ENCODE data around the gene SPATA13.

SPATA13 gene

DNA sequence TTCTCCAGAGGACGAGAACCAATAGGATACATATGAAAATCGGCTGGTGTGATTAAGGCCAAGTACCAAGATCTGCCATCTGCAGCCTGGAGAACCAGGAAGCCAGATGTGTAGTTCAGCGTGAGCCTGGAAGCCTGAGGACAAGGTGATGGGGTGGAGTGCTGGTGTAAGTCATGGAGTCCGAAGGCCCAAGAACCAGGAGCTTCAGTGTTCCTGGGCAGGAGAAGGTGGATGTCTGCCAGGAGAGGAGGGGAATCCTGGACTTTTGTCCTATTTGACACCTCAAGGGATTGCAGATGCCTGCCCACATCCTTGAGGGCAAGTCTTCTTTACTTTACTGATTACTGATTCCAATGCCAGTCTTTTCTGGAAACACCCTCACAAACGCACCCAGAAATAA is 71.5 kb downstream of the SPATA13 start:
- DNase-seq (ENCODE audit: extremely low spot score), result no peak
- ChIA-PET POLR2A (no interaction called here), CTCF (interaction anchor here (1.6 to 4.5 kb wide), 6 partner anchors 13 to 272 kb away, joined by 3 to 32 read pairs (median 5); no protein-coding TSS in a partner anchor)
- TF ChIP-seq, protein P1, sequence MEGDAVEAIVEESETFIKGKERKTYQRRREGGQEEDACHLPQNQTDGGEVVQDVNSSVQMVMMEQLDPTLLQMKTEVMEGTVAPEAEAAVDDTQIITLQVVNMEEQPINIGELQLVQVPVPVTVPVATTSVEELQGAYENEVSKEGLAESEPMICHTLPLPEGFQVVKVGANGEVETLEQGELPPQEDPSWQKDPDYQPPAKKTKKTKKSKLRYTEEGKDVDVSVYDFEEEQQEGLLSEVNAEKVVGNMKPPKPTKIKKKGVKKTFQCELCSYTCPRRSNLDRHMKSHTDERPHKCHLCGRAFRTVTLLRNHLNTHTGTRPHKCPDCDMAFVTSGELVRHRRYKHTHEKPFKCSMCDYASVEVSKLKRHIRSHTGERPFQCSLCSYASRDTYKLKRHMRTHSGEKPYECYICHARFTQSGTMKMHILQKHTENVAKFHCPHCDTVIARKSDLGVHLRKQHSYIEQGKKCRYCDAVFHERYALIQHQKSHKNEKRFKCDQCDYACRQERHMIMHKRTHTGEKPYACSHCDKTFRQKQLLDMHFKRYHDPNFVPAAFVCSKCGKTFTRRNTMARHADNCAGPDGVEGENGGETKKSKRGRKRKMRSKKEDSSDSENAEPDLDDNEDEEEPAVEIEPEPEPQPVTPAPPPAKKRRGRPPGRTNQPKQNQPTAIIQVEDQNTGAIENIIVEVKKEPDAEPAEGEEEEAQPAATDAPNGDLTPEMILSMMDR (IDR thresholded peaks at IDR 0.05; ENCODE audit: control extremely low read depth, extremely low read depth, low read depth, missing control alignments), result no peak

DNA sequence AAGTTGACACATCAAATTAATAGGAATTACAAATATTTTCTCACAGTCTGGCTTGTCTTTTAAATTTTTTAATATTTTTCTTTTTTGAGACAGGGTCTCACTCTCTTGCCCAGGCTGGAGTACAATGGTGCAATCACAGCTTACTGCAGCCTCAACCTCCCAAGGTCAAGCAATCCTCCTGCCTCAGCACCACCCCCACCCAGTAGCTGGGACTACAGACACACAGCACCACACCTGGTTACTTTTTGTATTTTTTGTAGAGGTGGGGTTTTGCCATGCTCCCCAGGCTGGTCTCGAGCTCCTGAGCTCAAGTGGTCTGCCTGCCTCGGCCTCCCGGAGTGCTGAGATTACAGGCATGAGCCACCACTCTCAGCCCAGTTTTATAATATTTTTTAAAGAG is 72.0 kb downstream of the SPATA13 start:
- ChIA-PET CTCF (interaction anchor here (1.1 to 1.9 kb wide), 4 partner anchors 13 to 314 kb away, joined by 3 to 6 read pairs (median 4); no protein-coding TSS in a partner anchor), POLR2A (no interaction called here)
- no peak for DNase-seq (ENCODE audit: extremely low spot score)
- TF ChIP-seq, protein P1 (IDR thresholded peaks at IDR 0.05; ENCODE audit: control extremely low read depth, extremely low read depth, low read depth, missing control alignments), result peak; percentile 4

DNA sequence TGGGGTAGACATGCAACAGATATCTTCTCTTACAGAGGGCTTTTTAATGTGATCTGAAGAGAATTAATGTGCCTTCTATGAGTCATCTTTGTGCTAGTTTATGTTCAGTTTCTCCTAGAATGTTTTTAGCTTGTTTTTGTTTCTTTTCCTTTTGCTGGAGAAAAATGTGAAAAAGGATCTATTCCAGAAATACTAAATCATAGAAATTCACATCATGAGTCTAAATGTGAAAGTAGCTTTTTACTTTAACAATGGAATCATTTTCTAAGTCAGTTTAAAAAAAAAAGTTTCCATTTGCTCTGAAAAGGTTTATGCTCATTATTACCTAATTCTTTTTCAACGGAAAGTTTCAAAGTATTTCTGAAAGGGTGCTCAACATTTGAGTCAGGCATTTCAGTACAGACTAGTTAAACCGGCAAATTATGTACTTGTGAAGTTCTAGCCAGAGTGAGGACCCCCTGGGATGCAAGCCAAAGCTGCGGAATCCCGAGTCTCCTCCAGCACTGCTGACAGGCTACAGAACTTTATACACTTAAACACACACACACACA is 72.9 kb downstream of the SPATA13 start:
- ChIA-PET POLR2A (no interaction called here), CTCF (interaction anchor here (0.9 to 1.9 kb wide), 5 partner anchors 11 to 315 kb away, joined by 3 to 6 read pairs (median 4); no protein-coding TSS in a partner anchor)
- no peak for DNase-seq (ENCODE audit: extremely low spot score)
- TF ChIP-seq, protein P1 (IDR thresholded peaks at IDR 0.05; ENCODE audit: control extremely low read depth, extremely low read depth, low read depth, missing control alignments), result no peak

DNA sequence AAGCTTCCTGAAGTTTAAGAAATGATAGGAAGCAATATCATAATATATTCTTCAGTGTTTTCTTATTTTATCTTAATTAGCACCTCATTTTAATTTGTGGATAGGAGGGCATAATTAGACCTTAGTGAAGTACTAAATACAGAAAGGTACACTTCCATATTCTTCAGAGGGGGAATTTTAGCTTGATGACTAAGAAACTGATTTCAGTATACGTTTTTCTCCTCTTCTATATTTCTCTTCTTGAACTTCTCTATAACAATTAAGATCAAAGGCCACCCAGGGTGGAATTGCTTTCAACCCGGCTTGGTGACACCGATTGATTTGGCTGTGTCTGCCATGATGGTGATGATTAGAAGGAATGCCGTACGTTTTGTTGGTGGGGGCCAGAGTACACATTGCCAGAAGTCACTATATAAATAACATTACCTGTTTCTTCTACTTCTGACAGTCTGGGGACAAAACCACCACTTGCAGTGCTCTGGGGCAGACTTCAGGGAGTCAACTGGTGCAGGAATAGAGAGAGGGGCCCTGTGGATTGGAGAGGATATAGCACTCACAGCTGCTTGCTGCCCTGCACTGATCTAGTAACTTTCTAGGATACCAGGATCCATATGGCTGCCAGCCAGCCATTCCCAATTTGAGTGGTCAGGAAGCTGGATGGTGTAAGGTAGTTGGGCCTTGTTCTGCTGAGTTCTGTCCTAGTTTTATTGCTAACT is 73.8 kb downstream of the SPATA13 start:
- TF ChIP-seq, protein P1 (IDR thresholded peaks at IDR 0.05; ENCODE audit: control extremely low read depth, extremely low read depth, low read depth, missing control alignments), result no peak
- DNase-seq (ENCODE audit: extremely low spot score), result no peak
- POLR2A ChIA-PET, result no interaction called here
- CTCF ChIA-PET, result interaction anchor here (0.8 to 1.9 kb wide), 6 partner anchors 9 to 253 kb away, joined by 3 to 7 read pairs (median 4); no protein-coding TSS in a partner anchor

DNA sequence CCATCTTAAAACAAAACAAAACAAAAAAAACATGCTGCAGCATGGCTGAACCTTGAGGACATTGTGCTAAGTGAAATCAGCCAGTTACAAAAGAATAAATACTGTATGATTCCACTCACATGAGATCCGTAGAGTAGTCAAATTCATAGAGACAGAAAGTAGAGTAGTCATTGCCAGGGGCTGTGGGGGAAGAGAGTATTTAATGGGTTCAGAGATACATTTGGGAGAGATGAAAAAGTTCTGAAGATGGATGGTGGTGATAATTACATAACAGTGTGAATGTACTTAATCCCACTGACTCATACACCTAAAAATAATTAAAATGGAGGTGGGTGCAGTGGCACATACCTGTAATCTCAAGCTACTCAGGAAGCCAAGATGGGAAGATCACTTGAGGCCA is 76.8 kb downstream of the SPATA13 start:
- DNase-seq (ENCODE audit: extremely low spot score), result no peak
- POLR2A ChIA-PET, result no interaction called here
- CTCF ChIA-PET, result interaction anchor here (1.7 kb wide), 1 partner anchor 9 kb away, joined by 5 read pairs; no protein-coding TSS in a partner anchor
- TF ChIP-seq, protein P1 (IDR thresholded peaks at IDR 0.05; ENCODE audit: control extremely low read depth, extremely low read depth, low read depth, missing control alignments), result no peak

DNA sequence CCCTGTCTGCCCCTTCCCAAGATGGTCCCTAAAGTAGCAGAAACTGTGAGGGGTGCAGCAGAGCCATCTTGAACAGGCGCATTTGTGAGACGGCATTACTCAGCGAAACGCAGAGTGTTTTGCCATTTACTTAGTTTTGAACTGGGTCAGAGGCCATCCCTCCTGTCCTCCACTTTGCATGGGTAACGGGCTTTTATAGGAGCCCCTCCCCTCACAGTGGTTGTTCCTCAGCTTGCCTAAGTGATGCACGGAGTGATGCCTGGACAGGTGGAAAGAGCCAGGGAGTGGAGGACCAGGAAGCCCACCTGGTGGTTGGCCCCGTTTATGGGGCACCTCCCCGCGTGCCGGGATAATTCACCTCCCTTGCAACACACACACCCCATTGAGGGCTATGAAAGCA is 80.8 kb downstream of the SPATA13 start:
- POLR2A ChIA-PET, result no interaction called here
- CTCF ChIA-PET, result interaction anchor here (1.5 kb wide), 1 partner anchor 12 kb away, joined by 4 read pairs; no protein-coding TSS in a partner anchor
- TF ChIP-seq, protein P1 (IDR thresholded peaks at IDR 0.05; ENCODE audit: control extremely low read depth, extremely low read depth, low read depth, missing control alignments), result no peak
- no peak for DNase-seq (ENCODE audit: extremely low spot score)

All from GM10248 (cell line).